CD4-positive, alpha-beta T cell treated with Interleukin-17A for 4 hours (primary cell): ENCODE results near the gene MYO18A.
"Not testable (repeated sequence)": the region's sequence is repeated elsewhere in the genome, so short reads cannot be mapped to it uniquely, and the experiment has no call there.

Experiments
- DNase-seq: peaks from one replicate; pipeline ENCODE4 v3.0.0-alpha.2; 2020; ENCODE audit warnings: mixed read lengths

MYO18A gene

GRCh38 chr17:29099527-29099926, 80.7 kb downstream of the MYO18A start:
- no peak for DNase-seq

- no peak for DNase-seq
Observed at GRCh38 chr17:29096094-29096493, 84.1 kb downstream of the MYO18A start.

GRCh38 chr17:29095439-29095838, 84.8 kb downstream of the MYO18A start:
- DNase-seq, result no peak

- no peak for DNase-seq
Observed at GRCh38 chr17:29094101-29094708, 86.0 kb downstream of the MYO18A start.

DNA sequence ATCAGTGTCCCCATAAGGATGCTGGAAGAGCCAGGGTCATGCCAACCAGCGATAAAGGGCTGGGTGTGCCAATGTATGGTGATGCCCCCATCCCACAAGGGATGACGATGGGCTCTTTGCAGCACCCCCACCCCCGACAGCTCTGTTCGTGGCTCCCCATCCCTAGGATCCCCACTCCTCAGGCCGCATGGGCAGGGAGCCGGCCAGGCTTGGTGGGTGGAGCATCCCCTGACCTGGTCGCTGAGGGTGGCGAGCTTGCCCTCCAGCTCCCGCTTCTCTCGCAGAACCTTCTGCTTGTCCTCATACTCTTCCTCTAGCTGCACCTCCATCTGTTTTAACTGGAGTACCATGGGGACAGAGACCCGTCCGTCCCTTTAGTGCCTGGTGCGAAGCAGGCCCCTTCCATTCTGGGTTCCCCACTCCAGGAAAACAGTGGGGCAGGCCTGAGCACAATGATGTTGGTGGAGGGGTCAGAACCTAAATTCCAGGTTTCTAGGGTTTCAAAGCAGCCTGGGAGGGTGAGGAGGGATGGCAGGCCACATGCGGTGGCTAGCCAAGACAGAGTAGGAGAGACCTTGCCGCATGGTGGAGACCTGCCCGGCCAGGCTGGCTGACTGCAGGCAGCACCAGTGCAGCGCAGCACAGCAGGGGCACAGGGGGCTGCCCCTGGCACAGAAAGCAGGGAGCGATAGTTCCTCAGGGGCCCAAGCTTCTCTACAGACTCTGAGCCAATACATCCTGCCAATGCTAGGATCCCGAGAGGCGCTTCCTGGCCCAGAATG, 86.9 kb downstream of the MYO18A start:
- DNase-seq, result no peak

DNA sequence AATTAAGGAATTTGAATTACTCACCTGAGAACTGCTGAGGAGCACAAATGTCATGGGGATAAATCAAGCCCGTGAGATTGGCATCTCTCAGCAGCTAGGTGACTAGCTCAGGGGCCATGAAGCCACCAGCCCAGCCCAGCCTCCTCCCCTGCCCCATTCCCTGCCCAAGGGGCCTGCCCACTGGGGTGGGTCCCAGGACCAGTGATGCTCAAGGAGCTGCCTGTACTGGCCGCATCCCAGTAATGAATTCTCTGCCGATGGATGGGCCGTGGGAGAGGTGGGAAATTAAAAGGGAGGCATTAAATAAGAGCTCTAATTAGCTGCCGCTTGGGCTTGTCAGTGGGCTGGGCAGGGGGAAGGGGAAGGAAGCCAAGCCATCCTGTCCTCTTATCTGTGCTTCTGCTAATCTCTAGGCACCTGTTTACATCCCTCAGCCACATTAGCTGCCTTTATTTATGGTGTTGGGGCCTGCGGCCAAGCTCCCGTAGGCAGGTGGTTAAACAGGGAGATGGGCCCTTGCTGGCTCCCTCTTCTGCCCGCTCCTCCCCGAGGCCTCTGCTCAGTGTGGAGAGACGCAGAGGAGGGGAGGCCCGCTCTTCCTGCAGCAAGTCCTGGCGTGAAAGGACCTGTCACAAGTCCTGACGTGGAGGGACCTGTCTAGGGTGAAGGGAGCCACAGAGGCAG, 88.5 kb downstream of the MYO18A start:
- no peak for DNase-seq

GRCh38 chr17:29090750-29091605, 89.2 kb downstream of the MYO18A start:
- no peak for DNase-seq

GRCh38 chr17:29090108-29090507, 90.1 kb downstream of the MYO18A start:
- DNase-seq, result no peak

DNA sequence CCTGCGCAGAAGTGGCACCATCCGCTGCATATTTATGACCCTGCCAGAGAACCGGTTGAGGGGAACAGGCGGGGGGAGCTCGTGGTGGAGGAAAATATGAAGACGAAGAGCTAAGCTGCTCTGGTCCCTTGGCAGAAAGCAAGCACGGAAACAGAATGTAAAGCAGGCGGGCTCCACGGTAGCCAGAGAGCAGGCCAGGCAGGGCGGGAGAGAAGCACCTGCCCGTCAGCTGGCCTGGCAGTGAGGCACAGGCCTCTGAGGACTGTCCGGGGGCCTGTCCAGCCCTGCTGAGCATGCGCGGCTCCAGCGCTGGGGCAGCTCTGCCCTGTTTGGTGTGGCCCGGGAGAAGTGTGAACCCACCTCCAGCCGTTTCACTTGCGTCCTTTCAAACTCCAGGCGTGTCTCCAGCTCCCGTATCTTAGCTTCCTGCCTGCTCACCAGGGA, 90.6 kb downstream of the MYO18A start:
- DNase-seq, result no peak

- DNase-seq, result not testable (repeated sequence)
Observed at GRCh38 chr17:29088782-29089181, 91.4 kb downstream of the MYO18A start.

DNA sequence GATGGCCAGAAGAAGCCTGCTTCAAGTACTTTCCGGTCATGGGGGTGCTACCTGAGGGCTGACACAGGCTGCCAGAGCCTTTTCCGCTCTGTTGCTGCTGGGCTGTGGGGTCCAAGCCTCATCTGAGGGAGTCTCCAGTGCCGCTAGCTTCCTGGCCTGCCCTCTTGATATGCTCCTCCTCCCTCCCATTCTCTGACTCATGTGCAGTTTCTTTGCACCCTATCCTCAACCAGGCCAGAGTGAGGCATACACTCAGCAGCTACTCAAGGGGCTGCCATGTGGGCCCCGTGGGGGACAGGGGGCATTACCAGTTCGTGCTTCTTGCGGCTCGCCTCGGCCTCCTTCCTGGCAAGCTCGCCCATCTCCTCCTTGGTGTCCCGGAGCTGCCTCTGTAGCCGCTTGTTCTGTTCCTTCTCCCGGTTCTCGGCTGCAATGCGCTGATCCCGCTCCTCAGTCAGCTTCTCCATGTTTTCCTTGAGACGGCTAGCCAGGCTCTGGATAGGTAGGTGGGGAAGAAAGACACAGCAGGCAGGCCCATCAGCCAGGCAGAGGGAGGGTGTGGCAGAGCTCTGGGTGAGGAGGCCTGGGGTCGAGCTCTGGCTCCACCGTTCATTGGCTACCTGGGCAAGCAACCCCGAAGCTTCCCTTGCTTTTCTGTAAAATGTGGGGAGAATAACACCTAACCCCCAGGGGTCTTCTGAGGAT, 93.4 kb downstream of the MYO18A start:
- DNase-seq, result no peak

DNA sequence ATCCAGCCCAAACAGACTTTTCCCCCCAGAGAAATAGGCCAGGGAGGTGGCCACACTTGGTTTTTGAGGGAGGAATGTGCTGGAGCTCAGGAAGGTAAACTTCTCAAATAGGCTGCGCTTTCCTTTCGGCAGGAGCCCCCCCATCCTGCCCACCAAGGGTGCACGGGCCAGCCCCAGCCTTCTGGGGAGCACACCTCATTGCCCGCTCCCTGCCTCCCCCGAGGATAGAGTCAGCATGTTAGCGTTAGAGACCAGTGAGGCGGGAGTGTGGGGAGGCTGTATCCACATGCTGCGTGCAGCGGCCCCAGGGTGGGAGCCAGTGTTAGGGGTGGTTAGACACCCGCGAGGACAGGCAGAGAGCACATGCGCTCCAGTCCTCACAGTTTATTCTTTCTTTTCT, 95.0 kb downstream of the MYO18A start:
- DNase-seq, result no peak

- DNase-seq, result no peak
Observed at GRCh38 chr17:29084541-29085146, 95.6 kb downstream of the MYO18A start.

DNA sequence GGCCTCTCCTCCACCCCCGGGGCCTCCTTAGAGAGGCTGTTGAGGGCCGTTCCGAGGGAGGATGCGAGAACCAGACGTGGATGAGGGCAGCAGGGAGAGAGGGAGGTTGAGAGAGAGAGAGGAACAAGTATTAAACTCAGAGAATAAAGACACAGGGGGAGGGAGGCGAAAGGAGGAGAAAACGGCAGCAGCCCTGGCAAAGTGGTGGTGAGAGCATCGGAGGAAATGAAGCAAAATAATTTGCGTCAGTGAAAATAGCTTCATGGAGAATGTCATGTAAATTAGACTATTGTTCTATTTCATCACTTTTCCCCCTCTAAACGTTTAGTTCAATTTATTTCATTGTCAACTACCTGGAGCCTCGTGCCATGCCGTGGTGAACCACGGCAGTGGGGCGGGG, 99.2 kb downstream of the MYO18A start:
- DNase-seq, result no peak

DNA sequence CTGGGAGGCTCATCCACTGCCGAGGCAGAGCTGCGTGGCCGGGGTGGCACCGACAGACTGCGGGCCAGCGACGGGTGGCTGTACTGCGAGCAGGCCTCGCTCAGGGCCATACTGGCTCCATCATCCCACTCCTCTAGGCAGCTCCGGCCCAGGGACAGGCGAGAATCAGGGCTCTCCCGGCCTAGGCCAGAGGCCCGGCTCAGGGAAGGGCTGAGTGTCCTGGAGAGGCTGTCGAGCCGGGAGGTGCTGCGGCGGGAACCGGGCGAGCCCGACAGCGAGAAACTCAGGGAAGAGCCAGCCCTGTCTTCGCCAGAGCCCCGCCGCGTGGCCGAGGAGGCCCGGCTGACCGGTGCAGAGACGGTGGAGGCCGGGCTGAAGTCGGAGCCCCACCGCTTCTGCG, 99.9 kb downstream of the MYO18A start:
- no peak for DNase-seq

- no peak for DNase-seq
Observed at GRCh38 chr17:29079887-29080286, 100.3 kb downstream of the MYO18A start.

- DNase-seq, result no peak
Observed at GRCh38 chr17:29079433-29079832, 100.8 kb downstream of the MYO18A start.

- no peak for DNase-seq
Observed at GRCh38 chr17:29078183-29079045, 101.8 kb downstream of the MYO18A start.

DNA sequence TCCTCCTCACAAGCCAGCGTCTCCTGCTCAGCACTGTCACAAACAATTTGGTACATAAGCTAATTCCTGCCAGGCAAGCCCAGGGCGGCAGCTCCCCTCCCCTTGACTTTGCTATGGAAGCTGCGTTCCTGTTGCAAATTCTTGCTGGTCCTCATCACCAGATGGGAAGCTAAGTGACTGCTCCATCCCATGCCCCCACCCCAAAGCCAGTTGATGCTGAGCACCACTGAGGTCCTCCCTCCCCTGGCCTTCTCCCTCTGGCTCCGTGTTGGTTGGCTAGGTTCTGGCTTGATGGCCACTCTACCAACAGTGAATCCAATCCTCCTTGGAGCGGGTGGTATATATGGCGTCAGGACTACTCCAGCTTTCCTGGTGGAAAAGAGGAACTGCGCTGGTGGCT, 102.9 kb downstream of the MYO18A start:
- no peak for DNase-seq

DNA sequence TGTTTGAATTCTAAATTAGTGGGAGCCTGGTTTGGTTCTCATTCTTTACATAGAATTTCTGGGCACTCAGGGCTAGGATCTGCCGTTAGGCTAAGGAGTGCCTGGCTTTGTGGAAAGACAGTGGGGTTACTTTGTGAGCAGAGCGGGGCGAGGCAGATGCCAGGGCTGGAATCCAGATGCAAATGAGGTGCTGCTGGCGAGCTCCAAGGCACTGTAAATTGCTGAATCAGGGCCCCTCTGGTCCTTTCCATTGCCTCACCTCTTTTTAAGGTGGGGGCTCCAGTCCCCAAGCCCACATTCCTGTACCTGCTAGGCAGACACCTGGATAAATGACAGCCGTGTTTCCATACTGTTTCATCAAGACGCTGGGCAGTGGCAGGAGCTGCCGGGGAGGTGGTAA, 103.5 kb downstream of the MYO18A start:
- no peak for DNase-seq

DNA sequence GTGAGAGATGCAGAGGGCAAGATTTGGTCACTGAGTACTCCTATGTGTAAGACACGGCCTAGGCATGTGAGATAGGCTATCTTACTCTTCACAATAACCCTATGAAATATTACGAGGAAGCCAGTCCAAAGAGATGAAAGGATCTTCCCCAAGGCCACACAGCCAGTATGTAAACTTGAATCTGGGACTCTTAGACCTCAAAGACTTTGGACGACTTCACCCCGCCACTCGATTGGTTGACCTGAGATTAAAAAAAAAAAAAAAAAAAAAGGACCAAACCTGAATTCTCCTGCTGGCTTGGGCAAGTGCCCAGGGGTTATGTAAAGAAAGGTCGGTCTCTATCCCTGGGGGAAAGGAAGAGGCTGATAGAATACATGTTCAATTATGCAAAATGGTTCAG, 104.1 kb downstream of the MYO18A start:
- DNase-seq, result no peak
